A673 (cell line): Measurements from ENCODE around the gene CEBPA. TPM values are rescaled to one million over a fixed set of nuclear protein-coding genes. Genes with fewer than 3 reads are reported as not detected.

Experiments
- BruUV-seq: library from RNA; stranded (reverse); fragments of 400-500 nt; replicated peaks from 2 replicates; lab custom pipeline; 2021; lab: Mats Ljungman, UMichigan
- CTCF ChIA-PET: fragments of 300-600 bp; sonication (Branson Sonifier 250); formaldehyde crosslinking; loops from one replicate; lab custom pipeline; 2022; ENCODE audit warnings: antibody characterized with exemption; lab: Charles Lee
- POLR2A ChIA-PET: fragments of 300-600 bp; sonication (Branson Sonifier 250); formaldehyde crosslinking; loops from one replicate; lab custom pipeline; 2022; ENCODE audit warnings: antibody characterized with exemption; ENCODE audit not compliant: low non-redundant PET; lab: Charles Lee
- DNase-seq: peaks from one replicate; pipeline ENCODE4 v3.0.0-alpha.2; 2015; ENCODE audit warnings: low spot score
- H3K27ac ChIP-seq: fragments of 200-600 bp; sonication (generic); 2 replicates; pipeline ENCODE4 v1.5.1; 2016; ENCODE audit warnings: mixed run types, low read depth, mild to moderate bottlenecking, mixed read lengths, antibody characterized with exemption, low read length; ENCODE audit not compliant: poor library complexity, severe bottlenecking
- H3K27me3 ChIP-seq: fragments of 200-600 bp; sonication (generic); replicated peaks from 2 replicates; pipeline ENCODE4 v1.6.1; 2017; ENCODE audit warnings: mixed run types, low read depth, mild to moderate bottlenecking, mixed read lengths, antibody characterized with exemption, low read length; ENCODE audit not compliant: insufficient read depth, poor library complexity
- H3K36me3 ChIP-seq: fragments of 200-600 bp; sonication (generic); 2 replicates; pipeline ENCODE4 v1.6.1; 2016; ENCODE audit warnings: mixed run types, mild to moderate bottlenecking, mixed read lengths, antibody characterized with exemption, low read length; ENCODE audit not compliant: insufficient read depth, poor library complexity, severe bottlenecking
- H3K4me1 ChIP-seq: fragments of 200-600 bp; sonication (generic); 2 replicates; pipeline ENCODE4 v1.6.1; 2017; ENCODE audit warnings: mixed run types, mild to moderate bottlenecking, mixed read lengths, antibody characterized with exemption, low read length; ENCODE audit not compliant: insufficient read depth, poor library complexity, severe bottlenecking
- H3K4me3 ChIP-seq: fragments of 200-600 bp; sonication (generic); 2 replicates; pipeline ENCODE4 v1.5.1; 2016; ENCODE audit warnings: low read depth, mixed run types, mild to moderate bottlenecking, mixed read lengths, low read length; ENCODE audit not compliant: poor library complexity, severe bottlenecking
- H3K9me3 ChIP-seq: fragments of 200-600 bp; sonication (generic); 2 replicates; pipeline ENCODE4 v1.6.1; 2016; ENCODE audit warnings: mixed run types, low read depth, mild to moderate bottlenecking, mixed read lengths, antibody characterized with exemption, low read length; ENCODE audit not compliant: poor library complexity, severe bottlenecking
- CTCF ChIP-seq: fragments of 300-800, 200-600 bp; sonication (generic); conservative IDR thresholded peaks from 2 replicates; pipeline ENCODE4 v1.5.1; 2017; ENCODE audit warnings: low read depth, mild to moderate bottlenecking, antibody characterized with exemption, low read length, moderate library complexity, mixed read lengths
- EZH2 ChIP-seq: fragments of 200-600 bp; sonication (generic); IDR thresholded peaks from 2 replicates; pipeline ENCODE4 v1.6.1; 2017; ENCODE audit warnings: borderline replicate concordance, low read depth, mild to moderate bottlenecking, mixed read lengths, antibody characterized with exemption, low read length; ENCODE audit not compliant: poor library complexity, severe bottlenecking
- intact Hi-C: fragments of 100-400 bp; cut with micrococcal nuclease; formaldehyde crosslinking; loops from one replicate; pipeline ENCODE4 v1.10.0; 2022; ENCODE audit not compliant: unreplicated experiment
- total RNA-seq: library from RNA; stranded (reverse); gene quantifications from 2 replicates; pipeline ENCODE4 v1.2.3, GENCODE V29; 2021

Gene CEBPA
- total RNA-seq, 1 experiment from 2014 or later: 1.4 TPM

- BruUV-seq: no TSS peak
- Histone ChIP-seq H3K36me3 (no peaks in the 10 kb centered on the region), H3K4me1 (no peaks in the 10 kb centered on the region), H3K9me3 (no peaks in the 10 kb centered on the region), H3K4me3 (no peak overlapping the region), H3K27ac (no peak overlapping the region), H3K27me3 (no peaks in the 10 kb centered on the region)
- TF ChIP-seq EZH2 (no peak), CTCF (no peak)
- DNase-seq: no peak
- CTCF ChIA-PET: no interaction called here
- intact Hi-C loops: no loop called here
- POLR2A ChIA-PET: interaction anchor here (0.5 to 0.7 kb wide), 2 partner anchors 69 to 280 kb away, joined by 3 to 11 read pairs; no protein-coding TSS in a partner anchor
These were observed 46.6 kb downstream of the CEBPA start for GRCh38 chr19:33255781-33256180.

- no peak for TF ChIP-seq EZH2
- no peak for TF ChIP-seq CTCF
- intact Hi-C loops: no loop called here
- POLR2A ChIA-PET: no interaction called here
- Histone ChIP-seq H3K27ac (no peak overlapping the region), H3K4me1 (no peaks in the 10 kb centered on the region), H3K9me3 (no peaks in the 10 kb centered on the region), H3K27me3 (no peaks in the 10 kb centered on the region), H3K36me3 (no peaks in the 10 kb centered on the region), H3K4me3 (no peak overlapping the region)
- DNase-seq: no peak
- BruUV-seq: no TSS peak
- CTCF ChIA-PET: no interaction called here
These were observed 48.0 kb downstream of the CEBPA start for GRCh38 chr19:33254245-33254824.

- intact Hi-C loops: no loop called here
- Histone ChIP-seq H3K27me3 (no peaks in the 10 kb centered on the region), H3K27ac (no peak overlapping the region), H3K4me3 (no peak overlapping the region), H3K4me1 (no peaks in the 10 kb centered on the region), H3K9me3 (no peaks in the 10 kb centered on the region), H3K36me3 (no peaks in the 10 kb centered on the region)
- no peak for DNase-seq
- BruUV-seq: no TSS peak
- TF ChIP-seq EZH2: no peak
- TF ChIP-seq CTCF: no peak
- ChIA-PET POLR2A (no interaction called here), CTCF (no interaction called here)
These were observed 49.4 kb downstream of the CEBPA start for GRCh38 chr19:33252971-33253370.
